Adrenal gland (tissue), 5 donors: ENCODE data around the gene POC1A.

Source experiments
- CTCF ChIP-seq, 6 experiments: fragments of 450-650 bp in 4 of 6; fragments of 200-600 bp in 2 of 6; sonication (generic) in 1 of 6; IDR thresholded peaks; 1 replicate in 5 of 6; 2 replicates in 1 of 6; pipeline versions ENCODE4 v1.5.1 to v1.8.0; 2016 to 2021; ENCODE audit warnings: antibody characterized with exemption in 6 of 6, mild to moderate bottlenecking in 2 of 6, moderate library complexity in 1 of 6
- POLR2A ChIP-seq, 2 donors: fragments of 450-650 bp; IDR thresholded peaks; one replicate each; pipeline ENCODE4 v1.6.1; 2017; ENCODE audit warnings: antibody characterized with exemption in 2 of 2, mild to moderate bottlenecking in 2 of 2, moderate library complexity in 1 of 2
- donor health status: DM: no; HTN: no; CAD: no.

- TF ChIP-seq POLR2A (IDR thresholded peaks at IDR 0.05), result no peak
- no peak for TF ChIP-seq CTCF (IDR thresholded peaks at IDR 0.05)
Measured at GRCh38 chr3:52040600-52040999, 113.6 kb downstream of the POC1A start.
